ENCODE data around the gene ANO1.
A peak's percentile ranks its signal among the peaks of the same experiment; 100 is the strongest.
"Not testable (repeated sequence)": the region's sequence is repeated elsewhere in the genome, so short reads cannot be mapped to it uniquely, and the experiment has no call there.

ANO1 gene

GRCh38 chr11:70200212-70200844 is 122.2 kb downstream of the ANO1 start:
- 0 out of 2 replicates have a peak, but pooled peaks cover 8% of the 10 kb centered on the region for H4K20me1 ChIP-seq (ENCODE audit: insufficient read depth)
- H3K4me1 ChIP-seq (ENCODE audit: low read depth, poor library complexity, severe bottlenecking): peaks cover 10% of the 10 kb centered on the region
- no peak for TF ChIP-seq CTCF (conservative IDR thresholded peaks at IDR 0.05; ENCODE audit: low read depth, low read length)
- H2AFZ ChIP-seq (ENCODE audit: low read depth): no peak overlapping the region
- peaks cover 3% of the 10 kb centered on the region; the same call in 1 of the 2 replicates for H3K27me3 ChIP-seq (ENCODE audit: insufficient read depth, low read depth)
- H3K36me3 ChIP-seq (ENCODE audit: insufficient read depth): no peaks in the 10 kb centered on the region
- H3K4me3 ChIP-seq (IDR thresholded peaks at IDR 0.05; ENCODE audit: insufficient read depth, low read depth, low read length): no peak overlapping the region
- no peak overlapping the region for H3K9ac ChIP-seq
- H3K4me2 ChIP-seq: no peak overlapping the region
- H3K27ac ChIP-seq: no peak overlapping the region
- H3K79me2 ChIP-seq (ENCODE audit: insufficient read depth, low read depth): peaks cover 22% of the 10 kb centered on the region

- not testable (repeated sequence) for H3K36me3 ChIP-seq (ENCODE audit: insufficient read depth); H3K4me3 ChIP-seq (IDR thresholded peaks at IDR 0.05; ENCODE audit: insufficient read depth, low read depth, low read length); H3K4me1 ChIP-seq (ENCODE audit: low read depth, poor library complexity, severe bottlenecking); H4K20me1 ChIP-seq (ENCODE audit: insufficient read depth); H3K9ac ChIP-seq; H2AFZ ChIP-seq (ENCODE audit: low read depth); H3K27me3 ChIP-seq (ENCODE audit: insufficient read depth, low read depth); H3K27ac ChIP-seq; H3K4me2 ChIP-seq
- peaks cover 25% of the 10 kb centered on the region for H3K79me2 ChIP-seq (ENCODE audit: insufficient read depth, low read depth)
Measured at GRCh38 chr11:70201047-70201446, 122.9 kb downstream of the ANO1 start.

DNA sequence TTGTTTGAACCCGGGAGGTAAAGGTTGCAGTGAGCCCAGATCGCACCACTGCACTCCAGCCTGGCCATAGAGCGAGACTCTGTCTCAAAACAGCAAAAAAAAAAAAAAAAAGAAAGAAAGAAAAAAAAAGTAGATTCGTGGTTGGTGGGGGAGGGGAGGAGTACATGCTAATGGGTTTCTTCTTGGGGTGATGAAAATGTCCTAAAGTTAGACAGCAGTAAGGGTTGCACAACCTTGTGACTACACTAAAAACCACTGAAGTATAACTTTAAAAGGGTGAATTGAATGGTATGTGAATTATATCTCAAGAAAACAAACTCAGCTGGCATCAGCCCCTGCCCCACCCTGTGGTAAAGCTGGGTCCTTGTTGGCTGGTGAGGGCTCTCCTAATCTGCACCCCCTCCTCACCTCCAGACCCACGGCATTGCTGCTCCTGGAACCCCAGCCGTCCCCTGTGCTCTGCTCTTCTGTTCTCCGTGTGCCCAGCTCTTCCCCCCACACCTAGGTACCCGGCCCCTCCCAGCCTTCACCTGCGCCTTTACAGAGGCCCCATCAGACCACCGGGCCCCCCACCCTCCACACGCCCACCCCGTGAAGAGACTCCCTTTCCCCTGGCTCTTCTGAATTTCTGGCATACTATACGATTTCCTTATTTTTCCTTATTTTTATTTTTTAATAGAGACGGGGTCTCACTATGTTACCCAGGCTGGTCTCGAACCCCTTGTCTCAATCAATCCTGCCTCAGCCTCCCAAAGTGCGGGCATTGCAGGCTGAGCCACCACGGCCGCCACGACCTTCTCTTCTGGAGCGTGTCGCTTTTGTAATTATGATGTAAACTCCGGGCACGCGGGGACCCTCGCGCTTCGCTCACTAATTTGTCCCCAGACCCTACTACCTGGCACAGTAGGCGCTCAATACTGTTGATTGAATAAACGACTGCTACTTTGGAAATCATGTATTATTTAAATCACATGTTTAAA is 124.1 kb downstream of the ANO1 start:
- peaks cover 25% of the 10 kb centered on the region for H3K79me2 ChIP-seq (ENCODE audit: insufficient read depth, low read depth)
- TF ChIP-seq CTCF (conservative IDR thresholded peaks at IDR 0.05; ENCODE audit: low read depth, low read length): no peak
- H4K20me1 ChIP-seq (ENCODE audit: insufficient read depth): 0 out of 2 replicates have a peak, but pooled peaks cover 8% of the 10 kb centered on the region
- peaks cover 3% of the 10 kb centered on the region; the same call in 1 of the 2 replicates for H3K27me3 ChIP-seq (ENCODE audit: insufficient read depth, low read depth)
- peak overlapping the region; percentile 39; the same call in 1 of the 2 replicates for H2AFZ ChIP-seq (ENCODE audit: low read depth)
- H3K4me1 ChIP-seq (ENCODE audit: low read depth, poor library complexity, severe bottlenecking): peaks cover 10% of the 10 kb centered on the region
- no peak overlapping the region for H3K4me2 ChIP-seq
- 0 out of 2 replicates have a peak overlapping the region, but pooled peaks have one; percentile 95 for H3K27ac ChIP-seq
- no peak overlapping the region for H3K4me3 ChIP-seq (IDR thresholded peaks at IDR 0.05; ENCODE audit: insufficient read depth, low read depth, low read length)
- no peak overlapping the region for H3K9ac ChIP-seq
- H3K36me3 ChIP-seq (ENCODE audit: insufficient read depth): no peaks in the 10 kb centered on the region

DNA sequence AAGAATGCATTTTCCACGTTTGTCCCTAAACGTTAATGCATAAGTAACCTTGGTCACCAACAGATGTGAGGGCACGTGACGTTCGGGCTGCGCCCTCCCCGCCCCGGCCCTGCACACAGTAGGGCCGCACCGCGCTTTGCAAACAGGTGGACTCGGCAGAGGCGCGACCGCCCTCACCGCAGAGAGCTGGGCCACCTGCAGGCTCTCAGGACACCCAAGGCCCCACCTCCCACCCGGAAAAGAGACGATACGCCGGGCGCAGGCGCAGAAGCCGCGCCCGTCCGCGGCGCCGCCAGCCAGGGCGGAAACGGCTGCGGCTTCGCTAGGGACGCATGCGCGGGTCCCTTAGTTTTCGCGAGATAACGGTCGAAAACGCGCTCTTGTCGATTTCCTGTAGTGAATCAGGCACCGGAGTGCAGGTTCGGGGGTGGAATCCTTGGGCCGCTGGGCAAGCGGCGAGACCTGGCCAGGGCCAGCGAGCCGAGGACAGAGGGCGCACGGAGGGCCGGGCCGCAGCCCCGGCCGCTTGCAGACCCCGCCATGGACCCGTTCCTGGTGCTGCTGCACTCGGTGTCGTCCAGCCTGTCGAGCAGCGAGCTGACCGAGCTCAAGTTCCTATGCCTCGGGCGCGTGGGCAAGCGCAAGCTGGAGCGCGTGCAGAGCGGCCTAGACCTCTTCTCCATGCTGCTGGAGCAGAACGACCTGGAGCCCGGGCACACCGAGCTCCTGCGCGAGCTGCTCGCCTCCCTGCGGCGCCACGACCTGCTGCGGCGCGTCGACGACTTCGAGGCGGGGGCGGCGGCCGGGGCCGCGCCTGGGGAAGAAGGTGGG is 125.0 kb downstream of the ANO1 start, which contains the start of gene FADD:
Gene FADD, plus strand, starts transcription at position 377 of the 831 bp plus-strand sequence. Its CDS starts 164 bp downstream, at position 541.
- Histone ChIP-seq H3K36me3 (ENCODE audit: insufficient read depth) (no peaks in the 10 kb centered on the region), H3K4me2 (peak within 1 kb of the TSS; percentile 50), H3K79me2 (ENCODE audit: insufficient read depth, low read depth) (peaks cover 25% of the 10 kb centered on the region)

More for the DNA sequence above, 125.0 kb downstream of the ANO1 start, which contains the start of gene FADD:
- H3K4me3 ChIP-seq (IDR thresholded peaks at IDR 0.05; ENCODE audit: insufficient read depth, low read depth, low read length): peak within 1 kb of the TSS; percentile 16
- TF ChIP-seq CTCF (conservative IDR thresholded peaks at IDR 0.05; ENCODE audit: low read depth, low read length): no peak
- H3K4me1 ChIP-seq (ENCODE audit: low read depth, poor library complexity, severe bottlenecking): peaks cover 10% of the 10 kb centered on the region
- H2AFZ ChIP-seq (ENCODE audit: low read depth): peak within 1 kb of the TSS; percentile 67
- 0 out of 2 replicates have a peak, but pooled peaks cover 8% of the 10 kb centered on the region for H4K20me1 ChIP-seq (ENCODE audit: insufficient read depth)
- peak within 1 kb of the TSS; percentile 95 for H3K27ac ChIP-seq
- peaks cover 3% of the 10 kb centered on the region; the same call in 1 of the 2 replicates for H3K27me3 ChIP-seq (ENCODE audit: insufficient read depth, low read depth)
- peak within 1 kb of the TSS; percentile 99 for H3K9ac ChIP-seq

Data from KMS-11 (cell line).